ENCODE data around the gene LRRC72. TPM values are rescaled to one million over a fixed set of nuclear protein-coding genes. Genes with fewer than 3 reads are reported as not detected.
"Not testable (repeated sequence)": the region's sequence is repeated elsewhere in the genome, so short reads cannot be mapped to it uniquely, and the experiment has no call there.

The LRRC72 gene
- total RNA-seq, 1 donor from 2014 or later, result not detected

GRCh38 chr7:16514271-16514670 is 12.4 kb upstream of the LRRC72 start:
- no peaks in the 10 kb centered on the region for H3K9me3 Mint-ChIP-seq
- no peaks in the 10 kb centered on the region for H3K36me3 Mint-ChIP-seq
- TF ChIP-seq CTCF (conservative IDR thresholded peaks at IDR 0.05), result no peak
- DNase-seq (ENCODE audit: extremely low spot score, unreplicated experiment), result no peak
- no peaks in the 10 kb centered on the region for H3K4me1 Mint-ChIP-seq (ENCODE audit: unreplicated experiment)
- H3K4me3 Mint-ChIP-seq, result no peak overlapping the region
- H3K27me3 Mint-ChIP-seq, result no peaks in the 10 kb centered on the region
- H3K27ac Mint-ChIP-seq, result no peak overlapping the region

GRCh38 chr7:16514729-16515128 is 11.9 kb upstream of the LRRC72 start:
- H3K4me3 Mint-ChIP-seq, result no peak overlapping the region
- no peak overlapping the region for H3K27ac Mint-ChIP-seq
- no peak for TF ChIP-seq CTCF (conservative IDR thresholded peaks at IDR 0.05)
- H3K27me3 Mint-ChIP-seq, result no peaks in the 10 kb centered on the region
- DNase-seq (ENCODE audit: extremely low spot score, unreplicated experiment), result no peak
- no peaks in the 10 kb centered on the region for H3K4me1 Mint-ChIP-seq (ENCODE audit: unreplicated experiment)
- H3K36me3 Mint-ChIP-seq, result no peaks in the 10 kb centered on the region
- H3K9me3 Mint-ChIP-seq, result no peaks in the 10 kb centered on the region

- no peak for TF ChIP-seq CTCF (conservative IDR thresholded peaks at IDR 0.05)
- Mint-ChIP-seq H3K4me3 (no peak overlapping the region), H3K36me3 (no peaks in the 10 kb centered on the region), H3K9me3 (no peaks in the 10 kb centered on the region), H3K27ac (no peak overlapping the region), H3K4me1 (ENCODE audit: unreplicated experiment) (no peaks in the 10 kb centered on the region), H3K27me3 (no peaks in the 10 kb centered on the region)
- DNase-seq (ENCODE audit: extremely low spot score, unreplicated experiment), result no peak
Measured at GRCh38 chr7:16515785-16516685, 10.6 kb upstream of the LRRC72 start.

- not testable (repeated sequence) for DNase-seq (ENCODE audit: extremely low spot score, unreplicated experiment); H3K4me1 Mint-ChIP-seq (ENCODE audit: unreplicated experiment); H3K27ac Mint-ChIP-seq; H3K4me3 Mint-ChIP-seq; H3K36me3 Mint-ChIP-seq; H3K9me3 Mint-ChIP-seq; H3K27me3 Mint-ChIP-seq
Measured at GRCh38 chr7:16519985-16520384, 6.6 kb upstream of the LRRC72 start.

GRCh38 chr7:16524332-16524731 is 2.3 kb upstream of the LRRC72 start:
- Mint-ChIP-seq H3K27ac (no peak overlapping the region), H3K36me3 (no peaks in the 10 kb centered on the region), H3K4me1 (ENCODE audit: unreplicated experiment) (no peaks in the 10 kb centered on the region), H3K4me3 (no peak overlapping the region), H3K9me3 (no peaks in the 10 kb centered on the region), H3K27me3 (peaks cover 3% of the 10 kb centered on the region)
- no peak for DNase-seq (ENCODE audit: extremely low spot score, unreplicated experiment)
- TF ChIP-seq CTCF (conservative IDR thresholded peaks at IDR 0.05), result no peak

GRCh38 chr7:16528520-16528919 is 1.9 kb downstream of the LRRC72 start:
- Mint-ChIP-seq H3K27ac (no peak overlapping the region), H3K9me3 (no peaks in the 10 kb centered on the region)

More at GRCh38 chr7:16528520-16528919, 1.9 kb downstream of the LRRC72 start:
- H3K4me1 Mint-ChIP-seq (ENCODE audit: unreplicated experiment), result no peaks in the 10 kb centered on the region
- no peak for TF ChIP-seq CTCF (conservative IDR thresholded peaks at IDR 0.05)
- no peak overlapping the region for H3K4me3 Mint-ChIP-seq
- DNase-seq (ENCODE audit: extremely low spot score, unreplicated experiment), result no peak
- no peaks in the 10 kb centered on the region for H3K36me3 Mint-ChIP-seq
- H3K27me3 Mint-ChIP-seq, result peaks cover 3% of the 10 kb centered on the region
